ENCODE results near the gene SHANK1.

SHANK1 gene

GRCh38 chr19:50693064-50693975 is 26.3 kb downstream of the SHANK1 start:
- in situ Hi-C loops (cut with MboI; ENCODE audit: low sequenced_read_pairs): no loop called here

DNA sequence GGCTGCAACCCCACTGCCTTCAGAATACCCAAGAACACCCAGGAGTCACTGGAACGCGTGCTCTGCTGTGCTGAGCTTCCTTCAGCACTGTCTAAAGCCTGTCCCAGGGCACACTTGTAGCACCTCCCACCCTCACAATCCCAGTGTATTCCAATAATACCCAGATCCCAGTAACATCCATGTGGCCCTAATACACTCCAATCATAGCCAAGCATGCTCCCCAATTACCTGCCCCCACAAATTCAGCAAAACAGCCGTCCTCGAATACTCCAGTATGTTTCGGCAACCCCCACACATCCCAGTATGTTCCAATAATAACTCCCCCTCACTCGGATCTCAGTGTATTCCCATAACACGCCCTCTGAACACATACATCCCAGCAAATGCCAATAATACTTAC is 29.2 kb downstream of the SHANK1 start:
- in situ Hi-C loops (cut with MboI; ENCODE audit: low sequenced_read_pairs): no loop called here

- in situ Hi-C loops (cut with MboI; ENCODE audit: low sequenced_read_pairs): no loop called here
These were observed 30.8 kb downstream of the SHANK1 start for GRCh38 chr19:50688766-50689165.

- in situ Hi-C loops (cut with MboI; ENCODE audit: low sequenced_read_pairs): no loop called here
These were observed 33.1 kb downstream of the SHANK1 start for GRCh38 chr19:50686310-50687032.

DNA sequence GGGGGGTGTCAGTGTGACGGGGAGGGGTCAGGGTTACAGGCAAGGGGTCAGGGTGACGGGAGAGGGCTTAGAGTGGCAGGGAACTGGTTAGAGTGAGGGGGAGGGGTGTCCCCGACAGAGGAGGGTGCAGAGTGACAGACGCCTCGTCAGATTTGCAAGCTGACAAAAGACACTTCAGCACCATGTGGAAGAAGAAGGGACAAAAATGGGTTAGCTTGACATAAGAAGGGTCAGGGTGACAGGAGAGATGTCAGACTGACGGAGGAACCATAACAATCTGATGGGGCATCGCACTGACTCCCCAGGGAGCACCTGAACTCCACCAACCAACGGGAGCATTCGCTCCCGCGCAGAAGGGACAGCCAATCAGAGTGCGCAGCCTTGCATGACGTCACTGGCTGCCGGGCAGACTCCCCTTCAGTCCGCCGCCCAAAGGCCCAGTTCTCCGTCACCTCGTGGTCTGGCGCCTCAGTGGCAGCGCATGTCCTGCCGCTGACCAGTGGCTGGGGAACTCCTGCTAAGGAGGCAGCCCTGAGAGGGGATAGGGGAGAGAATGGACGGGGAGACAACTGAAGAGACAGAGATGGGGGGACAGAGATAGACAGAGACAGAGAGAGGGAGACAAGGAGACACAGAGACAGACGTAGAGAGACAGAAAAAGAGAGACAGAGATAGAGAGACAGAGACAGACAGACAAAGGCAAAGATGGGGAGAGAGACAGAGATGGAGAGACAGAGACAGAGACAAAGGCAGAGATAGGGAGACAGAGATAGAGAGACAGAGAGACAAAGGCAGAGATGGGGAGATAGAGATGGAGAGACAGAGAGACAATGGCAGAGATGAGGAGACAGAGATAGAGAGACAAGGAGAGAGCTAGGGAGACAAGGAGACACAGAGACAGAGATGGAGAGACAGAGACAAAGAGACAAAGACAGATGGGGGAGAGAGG is 40.2 kb downstream of the SHANK1 start:
- in situ Hi-C loops (cut with MboI; ENCODE audit: low sequenced_read_pairs): no loop called here

- in situ Hi-C loops (cut with MboI; ENCODE audit: low sequenced_read_pairs): no loop called here
These were observed 41.3 kb downstream of the SHANK1 start for GRCh38 chr19:50678323-50678722.

DNA sequence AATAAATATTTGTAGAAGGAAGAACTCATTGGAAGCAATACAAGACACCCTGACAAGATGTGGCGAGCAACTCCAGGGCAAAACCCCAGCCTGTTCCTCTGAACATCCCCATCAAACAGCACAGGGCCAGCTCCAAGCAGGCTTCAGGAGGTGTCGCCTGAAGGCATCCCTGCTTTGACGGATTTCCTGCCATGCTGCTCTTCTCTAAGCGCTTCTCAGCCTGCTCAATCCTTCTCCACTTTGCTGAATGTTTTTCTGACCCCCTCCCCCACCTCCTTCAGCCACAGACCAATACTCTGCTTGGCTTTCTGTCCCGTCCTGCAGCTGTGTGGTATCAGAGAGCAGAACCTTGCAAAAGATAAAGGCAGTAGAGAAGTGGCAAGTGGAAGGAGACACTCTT is 42.0 kb downstream of the SHANK1 start:
- in situ Hi-C loops (cut with MboI; ENCODE audit: low sequenced_read_pairs): no loop called here

GRCh38 chr19:50676625-50677197 is 42.9 kb downstream of the SHANK1 start:
- in situ Hi-C loops (cut with MboI; ENCODE audit: low sequenced_read_pairs): no loop called here

- in situ Hi-C loops (cut with MboI; ENCODE audit: low sequenced_read_pairs): no loop called here
These were observed 46.5 kb downstream of the SHANK1 start for GRCh38 chr19:50673118-50673517.

DNA sequence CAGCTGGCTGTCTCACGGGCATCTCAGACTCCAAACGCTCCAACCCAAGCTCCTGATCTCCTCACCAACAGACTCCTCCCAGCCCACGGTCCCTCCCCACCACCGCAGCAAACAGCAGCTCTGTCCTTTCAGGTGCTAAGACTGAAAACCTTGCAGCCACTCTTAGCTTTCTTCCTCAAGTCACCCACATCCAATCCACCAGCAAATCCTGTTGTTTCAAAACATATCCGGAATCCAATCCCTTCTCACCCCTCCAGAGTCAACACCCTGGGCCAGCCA is 49.6 kb downstream of the SHANK1 start:
- in situ Hi-C loops (cut with MboI; ENCODE audit: low sequenced_read_pairs): no loop called here

DNA sequence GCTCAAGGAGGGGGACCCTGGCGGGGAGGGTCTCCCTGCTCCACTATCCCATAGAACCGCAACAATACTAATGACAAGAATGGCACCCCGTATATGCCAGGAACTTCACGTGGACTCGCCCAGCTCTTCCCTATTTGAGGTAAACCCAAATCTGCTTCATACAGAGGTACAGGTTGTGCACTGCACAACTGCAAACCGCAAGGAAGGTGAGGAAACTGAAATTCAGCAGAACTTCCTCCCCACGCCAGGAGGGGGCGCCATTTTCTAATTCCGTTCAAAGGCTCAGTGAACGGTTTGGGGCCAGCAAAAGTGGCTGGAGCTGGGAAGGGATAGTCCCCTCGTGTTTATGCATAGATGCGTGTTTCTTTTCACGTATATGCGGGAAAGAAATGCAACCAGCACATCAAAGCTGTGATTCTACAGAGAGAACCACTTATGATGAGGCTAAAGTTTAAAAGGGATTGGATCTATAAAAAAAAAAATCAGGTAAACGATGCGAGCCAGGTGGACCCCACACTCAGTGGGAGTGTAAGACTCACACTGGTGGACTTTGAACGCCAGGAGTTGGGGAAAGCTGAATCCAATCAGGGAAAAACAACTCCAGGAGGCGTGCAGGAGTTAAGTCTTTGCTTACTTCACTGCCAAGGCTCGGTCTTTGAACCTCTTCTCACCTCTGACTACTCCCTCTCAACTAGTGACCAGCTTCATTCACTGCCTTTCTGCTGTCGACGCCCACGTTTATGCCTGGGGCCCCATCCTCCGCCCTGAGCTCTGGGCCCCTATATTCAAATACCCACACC is 50.1 kb downstream of the SHANK1 start:
- in situ Hi-C loops (cut with MboI; ENCODE audit: low sequenced_read_pairs): no loop called here

GRCh38 chr19:50668879-50669278 is 50.7 kb downstream of the SHANK1 start:
- in situ Hi-C loops (cut with MboI; ENCODE audit: low sequenced_read_pairs): no loop called here

DNA sequence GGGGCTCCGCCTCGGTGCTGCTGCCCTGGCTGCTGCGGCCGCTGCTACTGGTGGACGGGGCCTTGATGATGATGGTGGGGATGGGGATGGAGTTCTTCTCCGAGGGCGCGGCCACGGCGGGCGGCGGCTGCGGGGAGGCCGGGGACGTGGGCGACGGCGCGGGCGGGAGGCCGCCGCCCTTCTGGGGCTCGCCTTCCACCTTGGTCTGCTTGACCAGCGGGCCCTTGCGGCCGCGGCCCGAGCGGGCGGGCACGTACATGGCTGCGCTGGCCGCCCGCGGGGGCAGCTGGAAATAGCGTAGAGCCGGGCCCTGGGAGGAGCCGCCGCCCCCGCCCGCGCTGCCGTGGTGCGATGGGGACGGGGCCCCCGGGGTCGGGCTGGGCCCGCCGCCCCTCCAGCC is 51.2 kb downstream of the SHANK1 start:
- in situ Hi-C loops (cut with MboI; ENCODE audit: low sequenced_read_pairs): no loop called here

DNA sequence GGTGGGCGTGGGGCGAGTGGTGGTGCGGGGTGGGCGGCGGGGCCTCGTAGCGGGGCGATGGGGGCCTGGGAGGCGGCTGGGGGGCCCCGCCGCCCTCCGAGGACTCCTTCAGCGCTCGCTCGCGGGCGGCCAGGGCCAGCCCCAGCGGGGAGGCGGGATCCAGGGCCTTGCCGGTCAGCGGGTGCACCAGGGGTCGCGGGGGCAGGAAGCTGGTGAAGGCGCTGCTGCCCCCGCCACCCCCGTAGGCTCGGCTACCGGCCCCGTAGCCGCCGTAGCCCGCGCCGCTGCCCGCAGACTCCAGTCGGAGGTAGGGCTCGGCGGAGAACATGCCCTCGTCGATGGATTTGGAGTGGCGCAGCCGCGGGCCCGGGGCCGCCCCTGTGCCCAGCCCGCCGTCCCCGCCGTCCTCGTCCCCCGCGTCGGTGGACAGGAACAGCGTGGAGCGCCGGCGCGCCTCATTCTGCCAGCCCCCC is 51.8 kb downstream of the SHANK1 start:
- in situ Hi-C loops (cut with MboI; ENCODE audit: low sequenced_read_pairs): no loop called here

DNA sequence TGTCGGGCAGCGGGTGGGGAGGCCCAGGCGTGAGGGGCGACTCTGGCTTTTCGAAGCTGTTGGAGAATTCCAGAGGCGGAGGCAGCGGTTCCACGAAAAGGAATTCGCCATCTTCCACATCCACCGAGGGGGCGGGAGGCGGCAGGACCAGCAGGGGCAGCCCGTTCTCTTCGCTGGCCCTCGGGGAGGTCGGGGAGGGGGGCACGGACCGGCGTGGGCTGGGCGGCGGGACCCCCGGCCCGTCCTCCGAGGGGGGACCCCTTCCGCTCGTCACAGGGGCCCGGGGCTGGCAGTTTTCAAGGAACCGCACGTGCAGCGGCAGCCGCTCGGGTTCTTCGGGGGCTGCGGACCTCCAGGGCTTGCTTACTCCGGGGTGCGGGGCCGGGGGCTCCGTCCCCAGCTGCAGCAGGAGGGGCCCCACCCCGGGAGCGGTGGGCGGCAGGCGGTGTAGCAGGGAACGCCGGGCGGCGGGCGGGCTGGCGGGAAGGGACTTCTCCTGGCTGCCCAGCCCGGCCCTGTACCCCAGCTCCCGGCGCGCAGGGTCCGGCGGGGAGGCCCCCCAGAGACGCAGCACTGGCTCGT is 52.3 kb downstream of the SHANK1 start:
- in situ Hi-C loops (cut with MboI; ENCODE audit: low sequenced_read_pairs): no loop called here

GRCh38 chr19:50666346-50667176 is 53.0 kb downstream of the SHANK1 start:
- in situ Hi-C loops (cut with MboI; ENCODE audit: low sequenced_read_pairs): no loop called here

GRCh38 chr19:50664204-50664603 is 55.4 kb downstream of the SHANK1 start:
- in situ Hi-C loops (cut with MboI; ENCODE audit: low sequenced_read_pairs): no loop called here

DNA sequence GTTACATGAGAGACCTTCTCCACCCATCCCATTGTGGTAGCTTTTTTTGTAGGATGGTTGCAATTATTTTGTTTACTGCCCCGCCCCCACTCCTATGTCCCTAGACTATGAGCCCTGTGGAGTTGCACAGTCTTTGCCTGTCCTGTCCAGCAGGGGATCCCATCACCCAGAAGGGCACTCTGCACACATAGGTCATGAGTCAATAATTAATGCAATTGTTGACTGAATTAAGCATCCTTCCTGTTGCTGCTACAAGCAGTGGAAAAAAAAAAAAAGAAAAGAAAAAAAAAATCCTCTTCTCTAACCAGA is 56.2 kb downstream of the SHANK1 start:
- in situ Hi-C loops (cut with MboI; ENCODE audit: low sequenced_read_pairs): no loop called here
